SK-N-SH treated with all-trans-retinoic acid at 6 μM for 48 hours (cell line): ENCODE measurements around the gene PROX2.

Experiments used
- TOX ChIP-seq: fragments of 250-450 bp; sonication (Bioruptor Pico); IDR thresholded peaks from 2 replicates; pipeline ENCODE4 v1.8.0; 2021; ENCODE audit warnings: mild to moderate bottlenecking, moderate library complexity, borderline replicate concordance
- TF ChIP-seq, protein P1 (sequence below): fragments of 250-450 bp; sonication (Bioruptor Pico); IDR thresholded peaks from 2 replicates; pipeline ENCODE4 v1.5.1; 2020; ENCODE audit warnings: low read depth, mild to moderate bottlenecking, moderate library complexity

DNA sequence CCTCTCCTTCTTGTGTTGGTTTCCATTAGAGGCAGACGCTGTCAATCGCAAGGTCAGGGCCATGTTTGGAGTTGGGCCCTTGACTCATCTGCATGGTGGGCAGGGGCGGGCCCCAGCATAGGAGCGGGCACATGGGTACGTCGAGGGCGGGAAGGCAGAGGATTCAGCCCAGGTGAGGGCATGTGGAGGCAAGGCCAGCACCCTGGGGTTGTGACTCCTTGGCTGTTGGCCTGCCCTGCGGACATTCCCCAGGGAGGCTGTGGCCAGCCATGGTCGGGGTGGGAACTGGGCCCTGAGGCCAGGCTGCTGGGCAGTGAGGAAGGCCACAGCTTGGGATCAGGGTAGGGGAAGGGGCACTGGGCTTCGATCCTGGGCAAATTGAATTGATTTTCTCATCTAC is 36.9 kb upstream of the PROX2 start:
- TF ChIP-seq, protein P1, sequence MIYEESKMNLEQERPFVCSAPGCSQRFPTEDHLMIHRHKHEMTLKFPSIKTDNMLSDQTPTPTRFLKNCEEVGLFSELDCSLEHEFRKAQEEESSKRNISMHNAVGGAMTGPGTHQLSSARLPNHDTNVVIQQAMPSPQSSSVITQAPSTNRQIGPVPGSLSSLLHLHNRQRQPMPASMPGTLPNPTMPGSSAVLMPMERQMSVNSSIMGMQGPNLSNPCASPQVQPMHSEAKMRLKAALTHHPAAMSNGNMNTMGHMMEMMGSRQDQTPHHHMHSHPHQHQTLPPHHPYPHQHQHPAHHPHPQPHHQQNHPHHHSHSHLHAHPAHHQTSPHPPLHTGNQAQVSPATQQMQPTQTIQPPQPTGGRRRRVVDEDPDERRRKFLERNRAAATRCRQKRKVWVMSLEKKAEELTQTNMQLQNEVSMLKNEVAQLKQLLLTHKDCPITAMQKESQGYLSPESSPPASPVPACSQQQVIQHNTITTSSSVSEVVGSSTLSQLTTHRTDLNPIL (CRISPR knock-in tag), result no peak
- no peak for TF ChIP-seq TOX (CRISPR knock-in tag)
